ENCODE results near the gene SARDH. TPM values are rescaled to one million over a fixed set of nuclear protein-coding genes. Genes with fewer than 3 reads are reported as not detected.

SARDH gene
- total RNA-seq, 1 experiment from 2014 or later = 20.9 TPM

- H3K27me3 ChIP-seq (replicated peaks) = peaks cover 33% of the 10 kb centered on the region; the same call in 1 of the 2 replicates
- H3K9me3 ChIP-seq (replicated peaks) = no peaks in the 10 kb centered on the region
- H3K4me3 ChIP-seq = no peak overlapping the region
- no peak for DNase-seq (ENCODE audit: low read depth in 1 of 2, low spot score in 2 of 2)
- H3K36me3 ChIP-seq = no peaks in the 10 kb centered on the region
- H3K27ac ChIP-seq = no peak overlapping the region
- H3K4me1 ChIP-seq (replicated peaks) = no peaks in the 10 kb centered on the region
Measured at GRCh38 chr9:133643978-133644760, 94.0 kb downstream of the SARDH start.

GRCh38 chr9:133643362-133643755 lies 94.8 kb downstream of the SARDH start:
- Histone ChIP-seq H3K27ac (no peak overlapping the region), H3K36me3 (no peaks in the 10 kb centered on the region), H3K4me3 (no peak overlapping the region), H3K4me1 (replicated peaks) (no peaks in the 10 kb centered on the region), H3K27me3 (replicated peaks) (peaks cover 29% of the 10 kb centered on the region; the same call in 1 of the 2 replicates), H3K9me3 (replicated peaks) (no peaks in the 10 kb centered on the region)
- DNase-seq (ENCODE audit: low read depth in 1 of 2, low spot score in 2 of 2) = no peak

GRCh38 chr9:133642708-133643361 lies 95.3 kb downstream of the SARDH start:
- Histone ChIP-seq H3K4me1 (replicated peaks) (no peaks in the 10 kb centered on the region), H3K36me3 (no peaks in the 10 kb centered on the region), H3K9me3 (replicated peaks) (no peaks in the 10 kb centered on the region), H3K27me3 (replicated peaks) (peaks cover 29% of the 10 kb centered on the region; the same call in 1 of the 2 replicates), H3K4me3 (no peak overlapping the region), H3K27ac (no peak overlapping the region)
- DNase-seq (ENCODE audit: low read depth in 1 of 2, low spot score in 2 of 2) = no peak

GRCh38 chr9:133641861-133642595 lies 96.1 kb downstream of the SARDH start:
- no peak for DNase-seq (ENCODE audit: low read depth in 1 of 2, low spot score in 2 of 2)
- H3K27ac ChIP-seq = no peak overlapping the region
- H3K4me3 ChIP-seq = no peak overlapping the region
- H3K9me3 ChIP-seq (replicated peaks) = no peaks in the 10 kb centered on the region
- no peaks in the 10 kb centered on the region for H3K4me1 ChIP-seq (replicated peaks)
- no peaks in the 10 kb centered on the region for H3K36me3 ChIP-seq
- H3K27me3 ChIP-seq (replicated peaks) = peaks cover 33% of the 10 kb centered on the region; the same call in 1 of the 2 replicates

- Histone ChIP-seq H3K4me1 (replicated peaks) (no peaks in the 10 kb centered on the region), H3K27ac (no peak overlapping the region), H3K4me3 (no peak overlapping the region), H3K27me3 (replicated peaks) (peaks cover 39% of the 10 kb centered on the region; the same call in 1 of the 2 replicates), H3K9me3 (replicated peaks) (no peaks in the 10 kb centered on the region), H3K36me3 (no peaks in the 10 kb centered on the region)
- DNase-seq (ENCODE audit: low read depth in 1 of 2, low spot score in 2 of 2) = no peak
Measured at GRCh38 chr9:133641396-133641655, 96.8 kb downstream of the SARDH start.

- Histone ChIP-seq H3K27ac (no peak overlapping the region), H3K4me3 (no peak overlapping the region), H3K4me1 (replicated peaks) (no peaks in the 10 kb centered on the region), H3K9me3 (replicated peaks) (no peaks in the 10 kb centered on the region), H3K27me3 (replicated peaks) (peaks cover 40% of the 10 kb centered on the region; the same call in 1 of the 2 replicates), H3K36me3 (no peaks in the 10 kb centered on the region)
- no peak for DNase-seq (ENCODE audit: low read depth in 1 of 2, low spot score in 2 of 2)
Measured at GRCh38 chr9:133640580-133641395, 97.4 kb downstream of the SARDH start.

GRCh38 chr9:133640160-133640559 lies 98.0 kb downstream of the SARDH start:
- no peaks in the 10 kb centered on the region for H3K9me3 ChIP-seq (replicated peaks)
- H3K27ac ChIP-seq = no peak overlapping the region
- DNase-seq (ENCODE audit: low read depth in 1 of 2, low spot score in 2 of 2) = no peak
- no peak overlapping the region for H3K4me3 ChIP-seq
- H3K27me3 ChIP-seq (replicated peaks) = peaks cover 36% of the 10 kb centered on the region; the same call in 1 of the 2 replicates
- H3K4me1 ChIP-seq (replicated peaks) = no peaks in the 10 kb centered on the region
- no peaks in the 10 kb centered on the region for H3K36me3 ChIP-seq

- Histone ChIP-seq H3K9me3 (replicated peaks) (no peaks in the 10 kb centered on the region), H3K27me3 (replicated peaks) (peaks cover 40% of the 10 kb centered on the region; the same call in 1 of the 2 replicates), H3K4me3 (no peak overlapping the region), H3K4me1 (replicated peaks) (no peaks in the 10 kb centered on the region), H3K36me3 (no peaks in the 10 kb centered on the region), H3K27ac (no peak overlapping the region)
- DNase-seq (ENCODE audit: low read depth in 1 of 2, low spot score in 2 of 2) = no peak
Measured at GRCh38 chr9:133639613-133640012, 98.5 kb downstream of the SARDH start.

- no peak overlapping the region for H3K27ac ChIP-seq
- no peak for DNase-seq (ENCODE audit: low read depth in 1 of 2, low spot score in 2 of 2)
- no peaks in the 10 kb centered on the region for H3K36me3 ChIP-seq
- H3K27me3 ChIP-seq (replicated peaks) = peaks cover 49% of the 10 kb centered on the region; the same call in 1 of the 2 replicates
- H3K4me3 ChIP-seq = no peak overlapping the region
- no peaks in the 10 kb centered on the region for H3K9me3 ChIP-seq (replicated peaks)
- no peaks in the 10 kb centered on the region for H3K4me1 ChIP-seq (replicated peaks)
Measured at GRCh38 chr9:133638711-133639110, 99.4 kb downstream of the SARDH start.

- H3K4me1 ChIP-seq (replicated peaks) = no peaks in the 10 kb centered on the region
- no peak for DNase-seq (ENCODE audit: low read depth in 1 of 2, low spot score in 2 of 2)
- H3K4me3 ChIP-seq = no peak overlapping the region
- H3K27me3 ChIP-seq (replicated peaks) = peaks cover 50% of the 10 kb centered on the region; the same call in 1 of the 2 replicates
- H3K27ac ChIP-seq = no peak overlapping the region
- H3K36me3 ChIP-seq = no peaks in the 10 kb centered on the region
- H3K9me3 ChIP-seq (replicated peaks) = no peaks in the 10 kb centered on the region
Measured at GRCh38 chr9:133638076-133638475, 100.1 kb downstream of the SARDH start.

GRCh38 chr9:133637451-133638055 lies 100.6 kb downstream of the SARDH start:
- H3K36me3 ChIP-seq = no peaks in the 10 kb centered on the region
- H3K4me1 ChIP-seq (replicated peaks) = no peaks in the 10 kb centered on the region
- no peak overlapping the region for H3K4me3 ChIP-seq
- H3K9me3 ChIP-seq (replicated peaks) = no peaks in the 10 kb centered on the region
- no peak overlapping the region for H3K27ac ChIP-seq
- H3K27me3 ChIP-seq (replicated peaks) = peaks cover 49% of the 10 kb centered on the region; the same call in 1 of the 2 replicates
- DNase-seq (ENCODE audit: low read depth in 1 of 2, low spot score in 2 of 2) = no peak

GRCh38 chr9:133636902-133637301 lies 101.2 kb downstream of the SARDH start:
- Histone ChIP-seq H3K27ac (no peak overlapping the region), H3K27me3 (replicated peaks) (peaks cover 45% of the 10 kb centered on the region; the same call in 1 of the 2 replicates)

More at GRCh38 chr9:133636902-133637301, 101.2 kb downstream of the SARDH start:
- Histone ChIP-seq H3K36me3 (no peaks in the 10 kb centered on the region), H3K4me1 (replicated peaks) (no peaks in the 10 kb centered on the region), H3K9me3 (replicated peaks) (no peaks in the 10 kb centered on the region), H3K4me3 (no peak overlapping the region)
- DNase-seq (ENCODE audit: low read depth in 1 of 2, low spot score in 2 of 2) = no peak

All from SJSA1 (cell line).